K562 (cell line): Measurements from ENCODE around the gene SNRNP200. TPM values are rescaled to one million over a fixed set of nuclear protein-coding genes. Genes with fewer than 3 reads are reported as not detected.

Experiments used
- TGIF2 ChIP-seq: sonication (generic); formaldehyde crosslinking; IDR thresholded peaks from 2 replicates; pipeline ENCODE4 v1.8.1; 2022; ENCODE audit warnings: mild to moderate bottlenecking, missing genetic modification reagents, moderate library complexity
- polyA plus RNA-seq, 8 experiments: library from polyadenylated mRNA; depleted of rRNA in 4 of 8; stranded (reverse) in 5 of 8; unstranded in 3 of 8; fragments of >200 nt; fragmentation: Nextera tagmentation in 2 of 8; fragmentation: Illumina TruSeq in 1 of 8; extraction: Ambion mirVana in 2 of 8; extraction: Trizol in 1 of 8; gene quantifications; 2 replicates each; pipeline versions ENCODE4 v1.2.1 to v1.2.3, GENCODE V29; 2011 to 2014; ENCODE audit warnings: inconsistent platforms in 1 of 8, missing spikeins in 1 of 8
- total RNA-seq, 7 experiments: library from RNA; depleted of rRNA in 6 of 7; stranded (reverse); fragments of >200 nt in 6 of 7; fragmentation: Illumina TruSeq in 2 of 7; extraction: Trizol in 2 of 7; gene quantifications; 2 replicates each; pipeline versions ENCODE4 v1.2.1 to v1.2.3, GENCODE V29; 2011 to 2021; ENCODE audit warnings: low replicate concordance in 1 of 7
- TF ChIP-seq, protein P1 (sequence below): fragments of 450-650 bp; IDR thresholded peaks from 2 replicates; pipeline ENCODE4 v1.6.1; 2016; ENCODE audit warnings: mild to moderate bottlenecking, moderate library complexity

SNRNP200 gene
- total and polyA plus RNA-seq, 9 of the 15 experiments (the other 6 are each of a cell fraction or from before 2014, with no cell fraction given), result 76.1 to 231 (median 155) TPM

DNA sequence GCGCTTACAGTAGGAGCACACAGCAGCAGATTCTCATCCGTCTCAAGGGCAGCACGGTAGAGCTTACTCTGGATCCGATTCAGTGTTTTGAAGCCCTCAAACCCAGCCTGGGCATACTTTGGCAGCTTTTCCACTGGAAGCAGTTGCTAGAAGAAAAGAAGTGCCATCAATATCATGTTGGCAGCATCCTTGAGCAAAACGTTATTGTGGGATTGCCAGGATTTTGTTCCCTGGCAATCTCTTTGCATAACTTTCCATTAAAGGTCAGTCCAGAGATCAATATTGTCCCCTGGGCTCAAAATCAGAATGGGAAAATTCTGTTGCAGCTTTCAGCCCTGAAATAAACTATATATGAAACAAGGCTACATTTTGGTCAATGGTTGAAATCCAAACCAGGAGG lies 8.4 kb downstream of the SNRNP200 start (continued):
- TF ChIP-seq, protein P1, sequence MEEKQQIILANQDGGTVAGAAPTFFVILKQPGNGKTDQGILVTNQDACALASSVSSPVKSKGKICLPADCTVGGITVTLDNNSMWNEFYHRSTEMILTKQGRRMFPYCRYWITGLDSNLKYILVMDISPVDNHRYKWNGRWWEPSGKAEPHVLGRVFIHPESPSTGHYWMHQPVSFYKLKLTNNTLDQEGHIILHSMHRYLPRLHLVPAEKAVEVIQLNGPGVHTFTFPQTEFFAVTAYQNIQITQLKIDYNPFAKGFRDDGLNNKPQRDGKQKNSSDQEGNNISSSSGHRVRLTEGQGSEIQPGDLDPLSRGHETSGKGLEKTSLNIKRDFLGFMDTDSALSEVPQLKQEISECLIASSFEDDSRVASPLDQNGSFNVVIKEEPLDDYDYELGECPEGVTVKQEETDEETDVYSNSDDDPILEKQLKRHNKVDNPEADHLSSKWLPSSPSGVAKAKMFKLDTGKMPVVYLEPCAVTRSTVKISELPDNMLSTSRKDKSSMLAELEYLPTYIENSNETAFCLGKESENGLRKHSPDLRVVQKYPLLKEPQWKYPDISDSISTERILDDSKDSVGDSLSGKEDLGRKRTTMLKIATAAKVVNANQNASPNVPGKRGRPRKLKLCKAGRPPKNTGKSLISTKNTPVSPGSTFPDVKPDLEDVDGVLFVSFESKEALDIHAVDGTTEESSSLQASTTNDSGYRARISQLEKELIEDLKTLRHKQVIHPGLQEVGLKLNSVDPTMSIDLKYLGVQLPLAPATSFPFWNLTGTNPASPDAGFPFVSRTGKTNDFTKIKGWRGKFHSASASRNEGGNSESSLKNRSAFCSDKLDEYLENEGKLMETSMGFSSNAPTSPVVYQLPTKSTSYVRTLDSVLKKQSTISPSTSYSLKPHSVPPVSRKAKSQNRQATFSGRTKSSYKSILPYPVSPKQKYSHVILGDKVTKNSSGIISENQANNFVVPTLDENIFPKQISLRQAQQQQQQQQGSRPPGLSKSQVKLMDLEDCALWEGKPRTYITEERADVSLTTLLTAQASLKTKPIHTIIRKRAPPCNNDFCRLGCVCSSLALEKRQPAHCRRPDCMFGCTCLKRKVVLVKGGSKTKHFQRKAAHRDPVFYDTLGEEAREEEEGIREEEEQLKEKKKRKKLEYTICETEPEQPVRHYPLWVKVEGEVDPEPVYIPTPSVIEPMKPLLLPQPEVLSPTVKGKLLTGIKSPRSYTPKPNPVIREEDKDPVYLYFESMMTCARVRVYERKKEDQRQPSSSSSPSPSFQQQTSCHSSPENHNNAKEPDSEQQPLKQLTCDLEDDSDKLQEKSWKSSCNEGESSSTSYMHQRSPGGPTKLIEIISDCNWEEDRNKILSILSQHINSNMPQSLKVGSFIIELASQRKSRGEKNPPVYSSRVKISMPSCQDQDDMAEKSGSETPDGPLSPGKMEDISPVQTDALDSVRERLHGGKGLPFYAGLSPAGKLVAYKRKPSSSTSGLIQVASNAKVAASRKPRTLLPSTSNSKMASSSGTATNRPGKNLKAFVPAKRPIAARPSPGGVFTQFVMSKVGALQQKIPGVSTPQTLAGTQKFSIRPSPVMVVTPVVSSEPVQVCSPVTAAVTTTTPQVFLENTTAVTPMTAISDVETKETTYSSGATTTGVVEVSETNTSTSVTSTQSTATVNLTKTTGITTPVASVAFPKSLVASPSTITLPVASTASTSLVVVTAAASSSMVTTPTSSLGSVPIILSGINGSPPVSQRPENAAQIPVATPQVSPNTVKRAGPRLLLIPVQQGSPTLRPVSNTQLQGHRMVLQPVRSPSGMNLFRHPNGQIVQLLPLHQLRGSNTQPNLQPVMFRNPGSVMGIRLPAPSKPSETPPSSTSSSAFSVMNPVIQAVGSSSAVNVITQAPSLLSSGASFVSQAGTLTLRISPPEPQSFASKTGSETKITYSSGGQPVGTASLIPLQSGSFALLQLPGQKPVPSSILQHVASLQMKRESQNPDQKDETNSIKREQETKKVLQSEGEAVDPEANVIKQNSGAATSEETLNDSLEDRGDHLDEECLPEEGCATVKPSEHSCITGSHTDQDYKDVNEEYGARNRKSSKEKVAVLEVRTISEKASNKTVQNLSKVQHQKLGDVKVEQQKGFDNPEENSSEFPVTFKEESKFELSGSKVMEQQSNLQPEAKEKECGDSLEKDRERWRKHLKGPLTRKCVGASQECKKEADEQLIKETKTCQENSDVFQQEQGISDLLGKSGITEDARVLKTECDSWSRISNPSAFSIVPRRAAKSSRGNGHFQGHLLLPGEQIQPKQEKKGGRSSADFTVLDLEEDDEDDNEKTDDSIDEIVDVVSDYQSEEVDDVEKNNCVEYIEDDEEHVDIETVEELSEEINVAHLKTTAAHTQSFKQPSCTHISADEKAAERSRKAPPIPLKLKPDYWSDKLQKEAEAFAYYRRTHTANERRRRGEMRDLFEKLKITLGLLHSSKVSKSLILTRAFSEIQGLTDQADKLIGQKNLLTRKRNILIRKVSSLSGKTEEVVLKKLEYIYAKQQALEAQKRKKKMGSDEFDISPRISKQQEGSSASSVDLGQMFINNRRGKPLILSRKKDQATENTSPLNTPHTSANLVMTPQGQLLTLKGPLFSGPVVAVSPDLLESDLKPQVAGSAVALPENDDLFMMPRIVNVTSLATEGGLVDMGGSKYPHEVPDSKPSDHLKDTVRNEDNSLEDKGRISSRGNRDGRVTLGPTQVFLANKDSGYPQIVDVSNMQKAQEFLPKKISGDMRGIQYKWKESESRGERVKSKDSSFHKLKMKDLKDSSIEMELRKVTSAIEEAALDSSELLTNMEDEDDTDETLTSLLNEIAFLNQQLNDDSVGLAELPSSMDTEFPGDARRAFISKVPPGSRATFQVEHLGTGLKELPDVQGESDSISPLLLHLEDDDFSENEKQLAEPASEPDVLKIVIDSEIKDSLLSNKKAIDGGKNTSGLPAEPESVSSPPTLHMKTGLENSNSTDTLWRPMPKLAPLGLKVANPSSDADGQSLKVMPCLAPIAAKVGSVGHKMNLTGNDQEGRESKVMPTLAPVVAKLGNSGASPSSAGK, result no peak
- no peak for TF ChIP-seq TGIF2 (CRISPR knock-in tag)
- TF ChIP-seq, all 486 proteins: peak for 0
